HG02642 (cell line): ENCODE measurements around the gene IFI30.
"Not testable (repeated sequence)": the region's sequence is repeated elsewhere in the genome, so short reads cannot be mapped to it uniquely, and the experiment has no call there.

Experiments used
- ATAC-seq: cut with Tn5 transposase; IDR thresholded peaks from one replicate; pipeline ENCODE4 v1.9.1; 2021; ENCODE audit warnings: mild to moderate bottlenecking; ENCODE audit not compliant: unreplicated experiment, poor library complexity

IFI30 gene

GRCh38 chr19:18197941-18198340 lies 24.3 kb downstream of the IFI30 start:
- ATAC-seq: no peak

GRCh38 chr19:18198374-18198773 lies 24.8 kb downstream of the IFI30 start:
- ATAC-seq: no peak

GRCh38 chr19:18202397-18202777 lies 28.8 kb downstream of the IFI30 start:
- ATAC-seq: no peak

GRCh38 chr19:18202778-18203407 lies 29.3 kb downstream of the IFI30 start:
- ATAC-seq: no peak

GRCh38 chr19:18203408-18203862 lies 29.8 kb downstream of the IFI30 start:
- no peak for ATAC-seq

GRCh38 chr19:18203863-18204393 lies 30.3 kb downstream of the IFI30 start, which contains the start of gene RAB3A:
TSS of gene RAB3A (minus strand) at chr19:18204042. CDS start at chr19:18202740, 1,302 bp downstream.
- peak; percentile 92 for ATAC-seq

- peak; percentile 19 for ATAC-seq
Measured at GRCh38 chr19:18204394-18205199, 31.0 kb downstream of the IFI30 start.

GRCh38 chr19:18205200-18205892 lies 31.7 kb downstream of the IFI30 start:
- ATAC-seq: no peak

GRCh38 chr19:18206018-18206417 lies 32.4 kb downstream of the IFI30 start:
- ATAC-seq: no peak

- ATAC-seq: no peak
Measured at GRCh38 chr19:18208098-18208951, 34.7 kb downstream of the IFI30 start.

GRCh38 chr19:18209912-18210311 lies 36.3 kb downstream of the IFI30 start:
- not testable (repeated sequence) for ATAC-seq

- ATAC-seq: no peak
Measured at GRCh38 chr19:18211683-18212082, 38.1 kb downstream of the IFI30 start.

GRCh38 chr19:18214779-18215433 lies 41.3 kb downstream of the IFI30 start:
- ATAC-seq: no peak

- ATAC-seq: no peak
Measured at GRCh38 chr19:18216789-18217188, 43.2 kb downstream of the IFI30 start.

- no peak for ATAC-seq
Measured at GRCh38 chr19:18218159-18218558, 44.5 kb downstream of the IFI30 start.

GRCh38 chr19:18218600-18218999 lies 45.0 kb downstream of the IFI30 start:
- no peak for ATAC-seq

- ATAC-seq: no peak
Measured at GRCh38 chr19:18219911-18220631, 46.5 kb downstream of the IFI30 start.

GRCh38 chr19:18220632-18221275 lies 47.1 kb downstream of the IFI30 start:
- ATAC-seq: no peak
